NCI-H2171 treated with DMSO at 0.1 percent for 48 hours (cell line): ENCODE data around the gene PMM2.
"Not testable (repeated sequence)": the region's sequence is repeated elsewhere in the genome, so short reads cannot be mapped to it uniquely, and the experiment has no call there.

Source experiments
- DNase-seq: peaks from one replicate; lab custom pipeline; 2025; lab: John Stamatoyannopoulos, UW

Gene PMM2

DNA sequence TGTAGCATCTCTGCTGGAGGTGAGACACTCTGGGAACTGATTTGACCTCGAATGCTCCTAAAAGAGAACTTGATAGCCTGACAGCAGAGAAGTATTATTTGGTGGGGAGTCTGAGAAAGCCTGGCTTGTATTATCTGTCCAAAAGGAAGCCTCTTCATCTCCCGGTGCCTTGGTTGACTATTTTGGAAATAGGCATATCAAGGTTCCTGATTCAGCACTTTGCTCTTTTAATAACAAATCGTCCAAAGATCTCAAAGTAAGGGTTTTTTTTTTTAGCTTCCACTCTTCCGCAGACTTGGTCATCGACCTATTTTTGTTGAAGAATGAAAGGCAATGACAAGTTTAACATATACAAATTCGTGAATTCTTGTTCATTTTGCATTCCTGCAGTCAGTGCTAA, 15.0 kb upstream of the PMM2 start:
- DNase-seq: no peak

DNA sequence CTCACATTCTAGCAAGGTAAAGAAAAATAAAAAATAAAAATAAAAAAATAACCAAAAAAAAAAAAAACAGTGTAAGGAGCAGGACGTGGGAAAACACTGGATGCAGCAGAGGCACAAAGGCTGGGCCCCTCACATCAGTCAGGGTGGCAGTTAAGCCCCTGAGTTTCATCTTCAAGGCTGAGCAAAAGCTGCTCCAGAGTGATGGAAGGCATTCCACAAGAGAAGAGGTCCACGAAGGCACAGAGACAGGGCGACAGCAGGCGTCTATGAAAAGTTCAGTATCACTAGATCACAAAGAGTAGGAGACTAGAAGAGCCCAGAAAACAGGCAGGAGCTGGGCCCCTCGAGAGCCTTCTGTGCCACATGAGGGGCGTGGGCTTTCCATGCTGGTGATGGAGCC, 12.2 kb upstream of the PMM2 start:
- DNase-seq: no peak

DNA sequence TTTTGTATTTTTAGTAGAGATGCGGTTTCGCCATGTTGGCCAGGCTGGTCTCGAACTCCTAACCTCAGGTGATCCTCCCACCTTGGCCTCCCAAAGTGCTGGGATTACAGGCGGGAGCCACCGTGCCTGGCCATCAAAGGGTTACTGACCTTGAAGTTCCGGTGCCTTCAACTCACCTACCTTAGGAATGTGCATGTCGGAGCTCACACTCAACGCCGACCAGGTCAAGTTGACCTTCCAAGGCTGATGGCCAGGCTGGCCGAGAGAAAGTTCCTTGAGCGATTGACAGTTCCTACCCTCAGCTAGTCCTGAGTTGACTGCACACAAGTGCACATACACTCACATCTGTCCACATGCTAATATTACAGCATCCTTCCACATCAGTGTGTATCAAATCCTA, 11.3 kb upstream of the PMM2 start:
- DNase-seq: not testable (repeated sequence)

DNA sequence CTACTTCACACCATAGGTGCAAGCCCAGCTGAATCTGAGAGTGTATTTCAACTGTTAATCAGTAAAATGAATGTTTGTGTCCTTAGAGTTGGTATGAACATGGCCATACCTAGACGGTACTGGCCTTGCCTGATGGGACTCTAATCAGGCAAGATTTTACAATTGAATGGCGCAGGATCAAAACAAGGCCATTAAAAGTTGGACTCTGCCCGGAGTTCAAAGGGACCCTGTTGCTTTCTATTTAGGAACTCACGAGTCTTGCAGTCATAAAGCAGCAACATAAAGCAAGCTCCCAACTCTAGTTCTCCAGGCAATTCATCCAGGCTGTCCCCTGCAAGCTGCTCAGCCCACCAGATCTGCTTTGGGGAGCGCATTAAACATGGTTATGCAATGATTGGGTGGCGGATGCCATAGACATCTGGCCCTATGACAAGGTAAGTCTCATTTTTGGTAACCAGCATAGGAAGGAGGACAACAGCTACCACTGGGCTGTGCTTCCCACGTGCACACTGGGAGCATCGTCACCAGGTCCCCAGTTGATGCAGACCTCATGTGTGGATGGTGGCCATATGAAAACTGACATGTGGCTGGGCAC, 9.0 kb upstream of the PMM2 start:
- no peak for DNase-seq

DNA sequence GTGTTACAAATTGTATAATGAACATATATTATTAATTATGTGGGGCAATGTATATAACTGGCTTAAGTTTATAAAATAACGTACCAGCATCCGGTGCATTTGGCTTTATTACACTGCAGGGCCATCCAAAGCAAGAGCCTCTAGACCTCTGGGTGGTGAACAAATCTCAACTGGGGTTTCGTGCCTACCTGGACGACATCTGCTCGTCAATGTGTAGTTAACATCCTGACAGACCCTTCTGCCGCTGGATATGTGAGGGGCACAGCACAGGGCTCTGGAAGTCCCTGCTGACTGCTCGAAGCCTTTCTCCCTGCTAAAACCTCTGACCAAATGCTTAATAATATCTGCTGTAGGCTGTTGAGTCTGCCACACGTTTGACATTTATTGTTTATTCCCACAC, 2.5 kb upstream of the PMM2 start:
- no peak for DNase-seq

DNA sequence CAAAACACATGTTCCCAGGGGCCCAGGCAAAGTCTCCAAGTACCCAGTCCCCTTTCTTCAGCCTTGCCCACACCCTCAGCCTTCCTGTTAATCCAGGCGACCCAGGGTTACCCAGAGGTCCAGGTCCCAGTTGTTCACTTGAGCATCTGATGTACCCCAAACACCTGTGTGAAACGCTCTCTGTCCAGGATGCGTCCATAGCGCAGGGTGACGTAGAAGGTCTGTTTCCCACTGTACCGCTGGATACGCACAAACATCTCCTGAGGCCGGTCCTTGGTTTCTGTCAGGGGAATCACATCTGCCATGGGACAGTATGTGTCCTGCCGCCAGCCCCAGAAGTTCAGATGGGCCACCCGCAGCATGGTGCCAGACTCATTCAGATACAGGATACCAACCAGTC, 1.8 kb upstream of the PMM2 start:
- no peak for DNase-seq

DNA sequence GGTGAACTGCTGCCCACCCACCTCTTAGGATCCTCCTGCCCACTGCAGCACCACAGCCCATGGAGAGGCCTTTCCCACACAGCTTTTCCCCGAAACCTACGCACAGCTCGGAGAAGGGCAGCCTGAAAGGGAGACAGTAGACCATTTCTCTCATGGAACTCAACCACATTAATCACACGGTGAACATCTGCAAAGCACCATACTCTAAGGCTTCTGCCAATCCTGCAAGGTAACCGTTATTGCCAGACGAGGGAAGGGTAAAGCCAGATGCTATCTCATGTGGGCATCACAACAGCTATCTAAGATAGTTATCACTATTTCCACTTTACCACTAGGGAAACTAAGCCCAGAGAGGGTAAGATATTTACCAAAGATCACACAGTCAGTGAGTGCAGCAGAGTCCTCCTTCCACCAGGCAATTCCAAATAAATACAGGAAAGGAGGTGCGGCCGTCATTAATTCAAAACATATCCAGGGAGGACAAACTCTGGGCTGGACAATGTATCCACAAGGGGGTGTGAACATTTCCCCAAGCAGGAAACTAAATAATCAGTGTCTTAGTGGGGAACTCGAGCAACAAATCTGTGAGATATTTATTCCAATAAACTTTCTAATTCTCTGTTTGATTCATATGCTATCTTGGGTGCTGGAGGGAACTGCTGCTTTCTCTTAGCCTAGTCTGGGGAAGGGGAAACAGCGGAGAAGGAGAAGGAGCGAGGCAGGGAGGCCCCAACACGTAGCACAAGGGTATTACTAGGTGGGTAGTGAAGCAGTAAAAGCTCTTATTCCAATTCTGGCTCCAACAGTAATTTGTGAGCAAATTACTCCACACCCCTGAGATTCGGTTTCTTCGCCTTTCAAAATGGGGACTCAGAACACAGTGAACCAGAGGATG, 923 bp upstream of the PMM2 start:
- no peak for DNase-seq

DNA sequence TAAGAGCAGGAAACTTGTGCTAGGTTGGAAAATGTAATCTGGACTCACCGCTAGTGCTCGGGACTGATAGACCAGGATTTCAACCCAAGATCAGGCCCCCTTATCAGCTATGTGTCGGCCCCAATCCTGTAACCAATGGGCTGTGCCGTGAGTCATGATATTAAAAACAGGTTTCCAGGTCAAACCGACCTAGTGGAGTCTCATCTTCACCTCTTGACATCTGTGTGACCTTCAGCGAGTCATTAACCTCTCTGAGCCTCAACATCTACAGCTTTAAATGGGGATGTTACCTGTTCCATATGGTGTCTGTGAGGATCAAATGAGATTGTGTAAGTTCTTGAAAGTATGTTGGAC, 512 bp downstream of the PMM2 start:
- DNase-seq: no peak

DNA sequence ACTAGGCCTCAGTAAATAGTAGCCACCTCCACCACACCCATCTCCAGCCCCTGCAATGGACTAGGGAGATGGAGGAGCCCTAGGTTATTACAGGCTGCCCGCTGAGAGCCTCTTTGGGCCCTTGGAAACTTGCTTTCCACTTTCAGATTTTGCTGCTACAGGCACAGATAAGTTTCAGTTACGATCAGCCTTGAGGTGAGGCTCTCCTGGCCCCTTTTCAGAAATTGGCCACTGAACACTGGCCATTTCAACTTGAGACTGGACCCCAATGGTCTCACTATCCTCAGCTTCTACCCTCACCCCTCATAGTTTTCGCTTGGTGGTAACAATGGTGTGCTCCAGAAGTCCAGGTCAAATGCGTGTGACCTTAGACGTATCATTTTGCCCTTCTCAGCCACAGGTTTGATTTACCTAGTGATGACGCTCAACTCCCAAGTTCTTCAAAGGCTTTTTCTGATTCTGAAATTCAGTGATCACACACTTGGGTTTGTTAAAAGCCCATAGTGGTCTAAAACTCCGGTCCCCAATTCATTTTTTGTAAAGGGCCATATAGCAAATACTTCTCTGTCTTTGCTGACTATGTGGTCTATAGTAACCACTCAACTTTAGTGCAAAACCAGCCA, 1.0 kb downstream of the PMM2 start:
- DNase-seq: no peak

DNA sequence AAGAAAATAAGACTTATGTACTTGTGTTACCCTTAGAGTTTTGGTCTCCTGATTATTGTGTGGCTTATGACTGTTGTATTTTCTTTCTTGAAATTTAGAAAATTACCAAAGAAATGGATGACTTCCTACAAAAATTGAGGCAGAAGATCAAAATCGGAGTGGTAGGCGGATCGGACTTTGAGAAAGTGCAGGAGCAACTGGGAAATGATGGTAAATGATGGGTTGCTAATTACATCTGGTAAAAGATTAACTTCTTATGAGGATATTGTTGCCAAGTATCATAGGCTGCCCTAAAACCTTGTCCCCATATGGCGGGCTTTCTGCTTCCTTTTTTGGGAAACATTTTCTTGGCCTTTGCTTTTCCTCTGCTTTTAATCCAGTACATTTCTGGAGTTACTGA, 4.1 kb downstream of the PMM2 start:
- DNase-seq: no peak

DNA sequence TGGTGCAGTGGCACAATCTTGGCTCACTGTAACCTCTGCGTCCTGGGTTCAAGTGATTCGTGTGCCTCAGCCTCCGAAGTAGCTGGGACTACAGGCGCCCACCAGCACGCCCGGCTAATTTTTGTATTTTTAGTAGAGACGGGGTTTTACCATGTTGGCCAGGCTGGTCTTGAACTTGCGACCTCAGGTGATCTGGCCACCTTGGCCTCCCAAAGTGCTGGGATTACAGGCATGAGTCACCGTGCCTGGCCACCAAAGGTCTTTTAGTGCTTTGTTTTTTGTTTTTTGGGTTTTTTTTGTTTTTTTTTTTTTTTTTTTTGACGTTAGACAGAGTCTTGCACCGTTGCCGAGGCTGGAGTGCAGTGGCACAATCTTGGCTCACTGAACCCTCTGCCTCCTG, 6.1 kb downstream of the PMM2 start:
- not testable (repeated sequence) for DNase-seq

DNA sequence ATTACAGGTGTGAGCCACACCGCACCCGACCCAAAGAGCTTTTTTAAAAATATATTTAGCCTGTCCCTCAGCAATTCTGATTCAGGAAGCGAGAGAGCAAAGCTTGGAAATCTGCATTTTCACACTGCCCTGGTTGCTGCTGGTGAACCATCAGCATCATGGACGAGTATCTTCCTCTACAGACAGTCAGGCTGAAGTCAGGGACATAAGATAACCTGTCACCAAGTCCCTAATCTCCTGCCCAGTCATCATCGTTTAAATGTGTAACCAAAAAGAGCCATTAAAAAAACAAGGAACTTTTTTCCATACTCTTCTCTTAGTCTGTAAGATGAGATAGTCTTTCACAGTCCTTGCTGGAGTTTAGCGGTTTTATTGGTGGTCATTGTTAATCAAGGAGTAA, 6.7 kb downstream of the PMM2 start:
- no peak for DNase-seq

DNA sequence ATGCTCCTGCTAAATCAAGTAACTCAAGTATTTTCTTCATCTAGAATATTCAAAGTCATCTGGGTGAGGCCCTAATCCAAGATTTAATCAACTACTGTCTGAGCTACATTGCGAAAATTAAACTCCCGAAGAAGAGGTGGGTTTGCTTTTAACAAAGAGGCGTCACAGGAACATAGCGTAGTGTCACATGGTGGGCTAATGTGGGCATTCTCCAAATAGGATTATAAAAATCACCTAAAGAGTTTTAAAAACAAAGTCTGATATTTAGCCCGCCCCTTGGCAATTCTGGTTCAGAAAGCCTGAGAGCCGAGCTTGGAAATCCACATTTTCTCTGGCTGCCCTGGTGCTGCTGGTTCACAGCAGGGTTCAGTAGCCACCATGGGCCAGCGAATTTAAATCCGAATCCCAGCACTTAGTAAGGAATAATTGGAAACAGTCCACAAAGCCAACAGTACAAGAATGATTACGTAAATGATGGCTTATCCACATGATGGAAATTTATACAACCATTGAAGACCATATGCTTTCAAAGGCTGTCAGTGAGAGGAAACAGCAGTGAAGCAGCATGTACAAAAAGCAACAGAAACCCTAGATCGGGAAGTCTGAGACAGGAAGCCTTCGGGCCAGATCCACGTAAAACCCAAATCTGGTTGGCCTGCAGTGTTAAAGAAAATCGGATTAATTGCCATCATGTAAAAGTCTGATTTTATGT, 8.8 kb downstream of the PMM2 start:
- DNase-seq: no peak

DNA sequence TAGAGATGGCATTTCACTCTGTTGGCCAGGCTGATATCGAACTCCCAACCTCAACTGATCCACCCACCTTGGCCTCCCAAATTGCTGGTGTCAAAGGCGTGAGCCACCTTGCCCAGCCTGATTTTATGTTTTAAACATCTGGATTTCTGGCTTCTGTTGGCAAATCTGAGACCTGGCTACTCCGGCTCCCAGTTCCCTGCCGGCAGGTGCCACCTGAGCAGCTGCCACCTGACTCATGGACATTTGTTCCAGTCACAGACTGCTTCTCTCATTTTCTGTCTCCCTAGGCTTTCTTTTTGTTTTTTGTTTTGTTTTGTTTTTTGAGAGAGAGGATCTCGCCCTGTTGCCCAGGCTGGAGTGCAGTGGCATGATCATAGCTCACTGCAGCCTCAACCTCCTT, 9.6 kb downstream of the PMM2 start:
- no peak for DNase-seq

DNA sequence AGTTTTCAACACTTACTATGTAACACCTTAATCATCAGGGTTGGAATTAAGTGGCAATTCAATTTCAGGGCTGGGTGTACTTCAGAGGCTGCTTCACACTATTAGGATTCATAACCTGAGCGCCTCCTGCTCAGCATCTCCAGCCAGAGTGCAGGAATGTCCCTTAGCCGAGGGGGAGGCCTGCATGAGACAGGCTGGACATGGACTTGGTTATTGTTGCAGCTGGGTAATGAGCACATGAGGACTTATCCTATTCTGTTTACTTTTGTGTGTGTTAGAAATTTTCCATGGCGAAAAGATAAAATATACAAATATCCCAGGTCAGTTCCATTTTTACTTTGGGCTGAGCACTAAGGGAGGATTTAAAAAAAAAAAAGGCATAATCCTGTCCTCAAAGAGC, 10.4 kb downstream of the PMM2 start:
- no peak for DNase-seq

DNA sequence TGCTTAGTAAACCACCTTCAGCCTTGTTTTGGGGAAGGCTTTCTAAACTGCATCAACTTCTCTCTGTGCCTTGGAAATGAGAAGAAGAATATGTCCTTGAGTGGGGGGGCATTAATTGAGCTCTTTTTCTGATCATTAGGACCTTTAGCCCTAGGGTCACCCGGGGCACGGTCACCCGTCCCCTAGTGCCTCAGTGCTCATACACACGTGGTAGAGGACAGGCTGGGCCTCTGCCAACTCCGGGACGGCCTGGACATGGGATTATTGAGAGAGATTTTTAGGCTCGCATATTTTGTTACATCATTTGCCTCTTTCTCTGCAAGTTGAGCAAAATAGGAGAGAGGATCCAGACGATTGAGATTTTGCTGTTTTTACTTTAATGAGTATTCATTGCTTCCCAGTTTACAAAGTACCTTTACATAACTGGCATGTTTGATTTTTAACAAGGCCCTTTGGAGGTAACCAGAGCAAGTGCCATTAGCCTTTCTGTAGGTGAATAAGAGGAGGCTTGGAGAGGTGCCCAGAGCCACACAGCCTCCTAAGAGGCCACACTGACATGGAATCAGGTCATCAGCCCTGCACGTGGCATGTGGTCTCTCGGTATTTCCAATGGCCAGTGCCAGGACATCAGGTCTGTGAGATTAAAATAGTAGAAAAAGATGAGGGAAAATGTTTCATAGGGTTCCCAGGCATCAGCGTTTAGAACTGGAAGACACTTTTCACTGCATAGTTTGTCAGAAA, 11.1 kb downstream of the PMM2 start:
- DNase-seq: no peak

DNA sequence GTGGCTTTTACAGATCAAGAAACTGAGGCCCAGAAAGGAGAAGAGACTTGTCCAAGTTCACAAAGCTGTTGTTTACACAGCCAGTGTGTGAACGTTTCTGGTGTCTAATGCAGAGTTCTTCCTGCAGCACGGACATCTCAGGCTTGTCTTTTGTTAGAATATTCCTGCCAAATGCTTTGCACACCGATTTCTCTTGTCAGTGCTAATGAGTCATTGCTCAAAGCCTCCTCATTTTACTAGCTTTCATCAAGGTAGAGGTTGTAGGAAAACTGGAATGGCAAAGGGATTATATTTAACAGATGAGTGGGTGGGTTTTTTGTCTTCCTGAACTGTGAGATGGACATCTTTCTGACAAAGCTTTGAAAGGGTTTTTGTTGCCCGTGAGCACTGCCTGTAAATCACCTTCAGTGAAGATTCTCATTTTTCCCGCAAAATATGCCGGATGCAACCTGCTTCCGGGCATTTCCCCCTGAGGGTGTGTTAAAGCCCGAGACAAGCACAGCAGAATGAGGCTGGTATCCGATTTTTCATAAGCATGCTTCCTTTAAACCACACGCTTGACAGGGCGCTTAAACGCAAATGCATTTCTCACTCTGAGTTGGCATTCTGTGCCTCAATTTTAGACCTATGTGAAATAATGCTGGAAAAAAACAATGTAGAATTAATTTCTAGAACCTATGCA, 14.7 kb downstream of the PMM2 start:
- DNase-seq: no peak

DNA sequence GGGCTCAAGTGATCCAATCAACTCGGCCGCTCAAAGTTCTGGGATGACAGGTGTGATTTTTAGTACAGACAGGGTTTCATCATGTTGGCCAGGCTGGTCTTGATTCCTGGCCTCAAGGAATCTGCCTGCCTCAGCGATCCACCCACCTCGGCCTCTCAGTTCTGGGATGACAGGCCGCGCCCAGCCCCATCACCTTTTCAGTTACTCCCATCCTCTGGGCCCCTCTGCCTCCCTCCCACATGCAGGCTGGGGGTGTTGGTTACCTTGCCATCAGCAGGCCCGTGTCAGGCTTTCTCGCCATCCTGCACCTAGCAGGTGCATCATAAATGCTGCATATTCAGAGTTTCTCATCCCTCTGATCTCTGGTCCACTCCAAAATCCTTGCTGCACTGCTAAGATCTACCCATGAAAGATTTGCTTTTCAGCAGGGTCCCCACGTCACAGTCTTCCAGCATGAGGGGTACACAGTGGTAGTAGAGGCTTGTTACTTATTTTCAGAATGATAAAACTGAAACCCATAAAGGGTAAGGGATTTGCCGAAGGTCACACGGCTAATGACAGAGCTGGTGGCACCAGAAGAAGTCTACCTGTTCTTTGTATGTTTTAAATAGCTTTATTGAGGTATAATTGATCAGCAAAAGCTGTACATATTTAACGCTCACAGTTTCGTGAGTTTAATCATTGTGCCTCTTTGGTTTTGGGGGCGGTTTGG, 16.6 kb downstream of the PMM2 start:
- no peak for DNase-seq

DNA sequence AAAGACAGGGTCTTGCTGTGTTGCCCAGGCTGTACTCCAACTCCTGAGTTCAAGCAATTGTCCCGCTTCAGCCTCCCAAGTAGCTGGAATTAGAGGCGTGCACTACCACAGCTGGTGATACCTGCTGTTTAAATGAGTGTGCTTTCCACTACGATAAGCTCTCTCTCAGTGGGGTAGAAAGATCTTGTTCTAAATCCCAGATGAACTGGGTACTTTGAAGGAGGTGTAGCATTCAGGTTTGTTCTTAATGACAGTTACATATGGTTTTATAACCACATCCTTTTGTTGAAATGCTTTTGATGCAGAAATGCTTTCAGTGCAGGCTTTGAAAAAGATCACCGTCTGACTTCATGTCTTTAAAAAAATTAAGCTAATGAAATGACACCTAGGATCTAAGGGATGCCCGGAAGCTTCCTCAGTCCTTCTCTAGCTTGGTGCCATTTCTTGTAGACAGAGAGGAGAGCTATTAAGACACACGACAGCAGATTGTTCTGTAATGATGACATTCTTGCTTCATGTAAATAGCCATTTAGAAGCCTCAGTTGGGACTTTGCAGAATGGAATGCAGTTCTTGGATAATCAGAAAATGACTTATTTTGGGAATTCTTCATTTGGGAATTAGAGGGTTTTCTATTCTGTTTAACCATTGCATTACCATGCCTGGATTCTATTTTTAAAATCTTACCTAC, 19.5 kb downstream of the PMM2 start:
- no peak for DNase-seq
